T-helper 22 cell (primary cell): ENCODE results near the gene TTLL11.
A peak's percentile ranks its signal among the peaks of the same experiment; 100 is the strongest.

Source experiments
- DNase-seq: peaks from one replicate; pipeline ENCODE4 v3.0.0-alpha.2; 2020; ENCODE audit warnings: low read depth

The TTLL11 gene

GRCh38 chr9:122092611-122093506 is at the start of gene TTLL11:
TSS of gene TTLL11 (minus strand) at chr9:122093308. CDS start at chr9:122093148, 160 bp downstream.
- DNase-seq: peak; percentile 94

GRCh38 chr9:122141671-122142070 is 48.6 kb upstream of the TTLL11 start:
- no peak for DNase-seq

GRCh38 chr9:122140368-122141193 is 47.5 kb upstream of the TTLL11 start:
- no peak for DNase-seq

- DNase-seq: no peak
Measured at GRCh38 chr9:122138560-122139268, 45.6 kb upstream of the TTLL11 start.

- no peak for DNase-seq
Measured at GRCh38 chr9:122135529-122135859, 42.4 kb upstream of the TTLL11 start.

GRCh38 chr9:122134822-122135528 is 41.9 kb upstream of the TTLL11 start:
- no peak for DNase-seq

GRCh38 chr9:122133984-122134535 is 41.0 kb upstream of the TTLL11 start:
- no peak for DNase-seq

- no peak for DNase-seq
Measured at GRCh38 chr9:122133263-122133983, 40.3 kb upstream of the TTLL11 start.

- no peak for DNase-seq
Measured at GRCh38 chr9:122132539-122132938, 39.4 kb upstream of the TTLL11 start.

- no peak for DNase-seq
Measured at GRCh38 chr9:122131401-122132001, 38.4 kb upstream of the TTLL11 start.

- no peak for DNase-seq
Measured at GRCh38 chr9:122130837-122131236, 37.7 kb upstream of the TTLL11 start.

GRCh38 chr9:122129969-122130368 is 36.9 kb upstream of the TTLL11 start:
- no peak for DNase-seq

GRCh38 chr9:122128969-122129343 is 35.8 kb upstream of the TTLL11 start:
- DNase-seq: no peak

- no peak for DNase-seq
Measured at GRCh38 chr9:122128007-122128968, 35.2 kb upstream of the TTLL11 start.

GRCh38 chr9:122127396-122127798 is 34.3 kb upstream of the TTLL11 start:
- DNase-seq: no peak

- no peak for DNase-seq
Measured at GRCh38 chr9:122126331-122127261, 33.5 kb upstream of the TTLL11 start.

- DNase-seq: no peak
Measured at GRCh38 chr9:122125509-122126330, 32.6 kb upstream of the TTLL11 start.
